Activated CD8-positive, alpha-beta memory T cell treated with anti-CD3 and anti-CD28 coated beads, Interleukin-2, amount 50 U/mL, for 24 hours (primary cell): ENCODE data around the gene EFS.

Experiments used
- DNase-seq: peaks from one replicate; pipeline ENCODE4 v3.0.0-alpha.2; 2020; ENCODE audit errors: extremely low read depth

The EFS gene

DNA sequence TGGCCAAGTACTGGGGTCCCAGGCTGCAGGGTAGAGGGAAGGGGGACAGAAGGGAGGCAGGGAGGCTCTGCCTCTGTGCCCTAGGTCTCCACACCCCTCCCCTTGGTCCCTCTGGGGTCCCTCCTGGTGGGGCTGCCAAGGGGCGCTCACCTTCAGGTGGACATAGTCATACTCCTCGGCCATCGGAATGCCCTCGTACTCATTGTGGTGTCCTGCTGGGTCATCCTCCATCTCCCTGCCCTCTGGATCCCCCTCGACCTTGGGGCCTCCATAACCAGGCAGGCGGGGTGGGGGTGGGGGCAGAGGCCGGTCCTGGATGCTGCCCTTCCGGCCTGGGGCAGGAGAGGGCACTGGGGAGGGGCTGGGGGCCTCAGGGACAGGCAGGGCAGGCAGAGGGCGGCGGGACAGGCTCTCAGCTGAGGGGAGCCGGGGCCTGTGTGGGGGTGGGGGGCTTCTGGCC lies 5.8 kb downstream of the EFS start:
- no peak for DNase-seq

GRCh38 chr14:23358553-23359166 lies 6.3 kb downstream of the EFS start:
- DNase-seq = no peak

DNA sequence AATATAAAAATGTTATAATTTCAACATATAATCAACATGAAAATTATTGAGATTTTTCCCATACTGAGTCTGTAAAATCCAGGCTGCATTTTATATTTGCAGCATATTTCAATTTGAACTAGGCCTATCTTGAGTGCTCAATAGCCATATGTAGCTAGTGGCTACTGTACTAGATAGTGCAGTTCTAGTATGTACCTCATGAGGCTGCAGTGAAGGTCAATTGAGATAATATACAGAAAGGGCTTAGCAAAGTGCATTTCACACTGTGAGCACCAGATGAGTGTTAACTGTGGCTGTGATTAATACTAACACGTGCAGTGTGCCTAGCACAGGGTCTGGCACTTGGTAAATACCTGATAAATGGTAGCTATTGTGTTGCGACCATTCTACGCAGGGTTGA lies 6.9 kb downstream of the EFS start:
- DNase-seq = no peak

- DNase-seq = no peak
Measured at GRCh38 chr14:23357261-23357660, 7.7 kb downstream of the EFS start.

- no peak for DNase-seq
Measured at GRCh38 chr14:23356662-23357061, 8.3 kb downstream of the EFS start.

- no peak for DNase-seq
Measured at GRCh38 chr14:23355871-23356435, 9.0 kb downstream of the EFS start.

DNA sequence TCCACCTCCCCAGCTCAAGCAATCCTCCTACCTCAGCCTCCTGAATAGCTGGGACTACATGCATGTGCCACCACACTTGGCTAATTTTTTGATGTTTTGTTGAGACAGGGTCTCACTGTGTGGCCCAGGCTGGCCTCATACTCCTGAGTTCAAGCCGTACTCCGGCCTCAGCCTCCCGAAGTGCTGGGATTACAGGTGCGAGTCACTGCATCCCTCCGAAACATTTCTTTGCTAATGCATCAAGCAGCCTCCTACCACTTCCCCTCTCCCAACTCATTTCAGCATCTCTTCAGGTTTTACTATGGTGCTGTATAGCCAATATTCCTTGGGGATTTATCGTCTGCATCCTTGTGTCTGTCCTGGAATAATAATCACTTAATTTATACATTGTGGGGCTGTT lies 10.0 kb downstream of the EFS start:
- no peak for DNase-seq

GRCh38 chr14:23353433-23353780 lies 11.6 kb downstream of the EFS start:
- DNase-seq = no peak

DNA sequence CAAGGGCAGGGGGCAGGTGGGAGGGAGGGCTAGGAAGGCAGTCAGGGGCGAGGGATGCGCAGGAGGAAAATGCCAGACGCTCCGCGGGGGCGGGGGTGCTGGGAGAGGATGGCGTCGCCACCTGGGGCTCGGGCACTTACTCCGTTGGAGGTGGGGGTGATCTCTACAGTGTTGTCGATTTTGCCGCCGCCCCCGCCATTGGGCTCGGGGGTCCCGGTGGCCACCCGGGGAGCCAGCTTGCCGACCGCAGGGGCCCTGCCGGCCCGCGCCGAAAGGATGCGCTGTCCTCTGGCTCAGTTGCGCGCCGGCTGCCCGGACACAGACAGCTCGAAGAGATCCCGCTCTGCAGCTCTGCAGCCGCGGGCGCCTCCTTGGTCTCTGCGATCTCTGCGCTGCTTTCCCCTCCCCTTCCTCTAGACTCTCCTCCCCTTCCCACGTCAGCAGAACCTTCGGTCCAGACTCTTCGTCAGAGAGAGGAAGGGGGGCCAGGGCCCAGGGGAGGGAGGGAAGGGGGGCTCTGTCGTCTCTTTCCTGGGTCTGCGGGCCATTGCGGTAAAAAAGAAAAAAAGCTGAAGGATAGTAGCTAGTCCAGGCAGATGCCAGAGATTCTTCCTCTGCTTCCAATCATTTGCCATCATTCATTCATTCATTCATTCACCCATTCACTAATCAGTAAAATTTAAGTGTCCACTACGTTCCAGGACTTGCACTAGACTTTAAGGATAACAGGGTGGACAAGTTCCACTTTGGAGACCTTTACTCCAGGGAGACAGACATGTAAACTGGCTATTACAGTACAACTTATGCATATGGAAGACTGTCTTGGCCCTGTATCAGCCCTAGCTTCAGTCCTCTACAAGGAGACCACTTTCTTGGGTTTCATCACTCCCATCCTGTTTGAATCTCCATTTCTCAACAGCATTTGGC lies 12.2 kb downstream of the EFS start, which contains the start of gene SLC22A17:
Gene SLC22A17, minus strand, starts transcription at position 382 of the 927 bp plus-strand sequence.
- no peak for DNase-seq

GRCh38 chr14:23351681-23352505 lies 13.1 kb downstream of the EFS start:
- no peak for DNase-seq

- DNase-seq = no peak
Measured at GRCh38 chr14:23349156-23349845, 15.7 kb downstream of the EFS start.

DNA sequence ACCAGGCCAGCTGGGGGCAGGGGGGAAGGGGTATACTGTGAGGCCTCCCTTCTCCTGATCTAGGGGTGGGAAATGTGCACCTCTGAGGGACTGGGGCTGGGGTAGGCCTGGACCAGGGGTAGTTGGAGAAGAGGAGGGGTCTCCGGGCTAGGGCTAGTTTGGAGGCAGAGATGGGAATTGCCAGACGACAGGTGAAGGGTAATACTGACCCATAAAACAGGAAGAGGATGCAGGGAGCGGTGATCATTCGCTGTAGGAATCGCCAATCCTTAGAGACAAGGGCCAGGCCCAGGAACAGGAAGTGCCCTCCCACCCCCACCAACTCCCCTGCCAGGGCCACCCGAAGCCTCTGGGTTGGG lies 16.7 kb downstream of the EFS start:
- DNase-seq = no peak

- DNase-seq = no peak
Measured at GRCh38 chr14:23347406-23348296, 17.3 kb downstream of the EFS start.

DNA sequence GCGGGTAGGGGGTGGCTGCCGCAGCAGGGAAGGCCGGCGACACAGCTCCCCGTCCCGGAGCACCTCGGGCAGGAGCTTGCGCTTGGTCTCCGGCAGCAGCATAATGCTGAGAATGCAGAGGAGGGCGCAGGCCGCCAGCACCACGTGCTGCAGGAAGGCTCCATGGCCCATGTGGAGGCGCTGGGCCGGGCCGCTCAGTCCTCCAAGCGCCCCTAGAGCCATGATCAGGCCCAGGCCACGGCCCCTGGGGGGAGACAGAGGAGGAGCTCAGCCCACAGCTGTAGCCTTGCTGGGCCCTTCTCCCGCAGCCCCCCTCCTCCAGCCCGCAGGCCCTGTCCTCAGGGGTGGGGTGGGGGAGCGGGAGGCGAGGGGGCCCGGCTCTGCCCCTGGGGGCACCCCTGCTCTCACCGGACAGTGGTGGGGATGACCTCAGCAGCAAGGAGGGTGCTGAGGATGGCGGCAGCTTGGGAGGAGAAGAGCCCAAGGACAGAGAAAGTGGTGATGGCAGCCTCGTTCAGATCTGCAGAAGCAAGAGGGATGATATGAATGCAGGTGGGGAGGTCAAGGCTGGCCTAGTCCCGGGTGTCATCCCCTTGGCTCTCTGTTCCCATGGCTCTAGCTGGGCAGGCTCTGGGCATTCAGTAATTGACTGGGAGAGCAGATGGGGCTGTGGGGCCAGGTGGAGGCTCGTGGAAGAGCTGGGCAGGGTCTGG lies 18.1 kb downstream of the EFS start:
- no peak for DNase-seq

GRCh38 chr14:23345987-23346692 lies 18.8 kb downstream of the EFS start:
- no peak for DNase-seq

DNA sequence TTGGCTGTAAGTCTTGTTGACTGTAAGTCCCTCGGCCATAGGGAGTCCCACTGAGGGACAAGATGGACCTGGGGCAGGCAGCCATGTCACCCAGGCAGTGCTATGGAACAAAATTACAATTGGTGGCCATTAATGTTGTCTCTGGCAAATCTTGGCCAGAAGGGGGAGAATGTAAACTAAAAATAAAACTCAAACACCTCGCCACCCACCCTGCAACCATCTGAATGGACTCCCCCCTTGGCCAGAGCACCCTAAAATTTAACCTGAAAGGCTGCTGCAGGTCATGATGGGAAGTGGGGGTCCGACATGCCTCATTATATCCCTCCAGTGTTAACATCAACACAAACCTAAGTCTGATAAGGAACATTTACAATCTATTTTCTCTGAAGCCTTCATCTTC lies 20.5 kb downstream of the EFS start:
- no peak for DNase-seq

DNA sequence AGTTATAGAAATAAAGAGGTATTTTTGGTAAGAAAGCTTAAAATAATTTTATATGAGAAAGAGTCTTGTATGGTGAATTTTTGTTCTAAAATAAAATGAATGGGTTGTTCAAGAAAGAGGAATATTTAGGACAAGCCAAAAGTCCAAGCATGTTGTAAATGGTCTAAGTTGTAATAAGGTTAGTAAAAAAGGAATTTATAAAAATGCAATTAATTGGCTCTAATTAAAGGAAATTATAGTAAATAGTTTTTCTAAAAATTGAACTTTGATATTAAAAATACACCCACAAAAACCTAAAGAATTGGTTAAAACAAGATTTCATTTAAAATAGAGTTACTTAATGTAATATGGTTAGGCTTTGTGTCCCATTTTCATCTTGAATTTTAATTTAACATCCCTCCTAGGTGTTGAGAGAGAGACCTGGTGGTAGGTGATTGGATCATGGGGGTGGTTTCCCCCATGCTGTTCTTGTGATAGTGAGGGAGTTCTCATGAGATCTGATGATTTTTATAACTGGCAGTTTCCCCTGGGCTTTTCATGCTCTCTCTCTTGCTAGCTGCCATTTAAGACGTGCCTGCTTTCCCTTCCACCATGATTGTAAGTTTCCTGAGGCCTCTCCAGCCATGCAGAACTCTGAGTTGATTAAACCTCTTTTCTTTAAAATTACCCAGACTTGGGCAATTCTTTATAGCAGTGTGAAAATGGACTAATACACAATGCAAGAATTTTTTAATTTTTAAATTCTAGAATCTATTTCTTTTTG lies 25.3 kb downstream of the EFS start:
- DNase-seq = no peak

- DNase-seq = no peak
Measured at GRCh38 chr14:23335623-23336022, 29.3 kb downstream of the EFS start.
